Measurements from ENCODE around the gene APOL4.

GRCh38 chr22:36164621-36165020 lies 37.0 kb downstream of the APOL4 start:
- TF ChIP-seq ZNF274 (IDR thresholded peaks at IDR 0.05; ENCODE audit: low read depth, low read length) (no peak), SUZ12 (IDR thresholded peaks at IDR 0.05; ENCODE audit: extremely low read depth, insufficient read depth, insufficient read length) (no peak)
